Vagina (tissue), 2 donors: ENCODE data around the gene SLC5A6. TPM values are rescaled to one million over a fixed set of nuclear protein-coding genes. Genes with fewer than 3 reads are reported as not detected.

Experiments used
- DNase-seq, 2 donors: peaks; one replicate each; pipeline ENCODE4 v3.0.0-alpha.2; 2017; ENCODE audit errors: extremely low spot score in 2 of 2
- H3K27ac ChIP-seq: fragments of 200-600 bp; sonication (generic); one replicate; pipeline ENCODE4 v1.5.1; 2019
- H3K27me3 ChIP-seq: fragments of 200-600 bp; sonication (generic); one replicate; pipeline ENCODE4 v1.5.1; 2019
- H3K36me3 ChIP-seq, 2 donors: fragments of 200-600 bp; sonication (generic); one replicate each; pipeline ENCODE4 v1.5.1; 2017 to 2019
- H3K4me1 ChIP-seq: fragments of 200-600 bp; sonication (generic); one replicate; pipeline ENCODE4 v1.5.1; 2019
- H3K4me3 ChIP-seq, 2 donors: fragments of 200-600 bp; sonication (generic); 1 replicate in 1 of 2; 2 replicates in 1 of 2; pipeline ENCODE4 v1.5.1; 2016 to 2019
- H3K9me3 ChIP-seq: fragments of 200-600 bp; sonication (generic); one replicate; pipeline ENCODE4 v1.5.1; 2019
- POLR2A ChIP-seq, 2 donors: fragments of 450-650 bp; IDR thresholded peaks; one replicate each; pipeline ENCODE4 v1.6.1; 2017; ENCODE audit warnings: antibody characterized with exemption in 2 of 2, mild to moderate bottlenecking in 2 of 2, moderate library complexity in 2 of 2
- POLR2AphosphoS5 ChIP-seq, 2 donors: sonication (generic); formaldehyde crosslinking; IDR thresholded peaks; one replicate each; pipeline ENCODE4 v1.9.0; 2017; ENCODE audit warnings: antibody characterized with exemption in 2 of 2, mild to moderate bottlenecking in 2 of 2, low read depth in 1 of 2; ENCODE audit not compliant: insufficient read depth in 1 of 2
- intact Hi-C: fragments of 100-400 bp; cut with DNase I; formaldehyde crosslinking; loops from one replicate; pipeline ENCODE4 v1.15.1; 2023
- total RNA-seq: library from RNA; depleted of rRNA; stranded (reverse); fragments of >200 nt; gene quantifications from one replicate; pipeline ENCODE4 v1.2.3, GENCODE V29; 2016
- TF ChIP-seq, protein P1 (sequence below), 3 experiments: fragments of 450-650 bp in 2 of 3; fragments of 200-600 bp in 1 of 3; sonication (generic) in 1 of 3; IDR thresholded peaks; one replicate each; pipeline ENCODE4 v1.5.1; 2017 to 2019; ENCODE audit warnings: antibody characterized with exemption in 3 of 3, mild to moderate bottlenecking in 2 of 3, moderate library complexity in 2 of 3

SLC5A6 gene
- total RNA-seq, 1 donor from 2014 or later, result 37.3 TPM

DNA sequence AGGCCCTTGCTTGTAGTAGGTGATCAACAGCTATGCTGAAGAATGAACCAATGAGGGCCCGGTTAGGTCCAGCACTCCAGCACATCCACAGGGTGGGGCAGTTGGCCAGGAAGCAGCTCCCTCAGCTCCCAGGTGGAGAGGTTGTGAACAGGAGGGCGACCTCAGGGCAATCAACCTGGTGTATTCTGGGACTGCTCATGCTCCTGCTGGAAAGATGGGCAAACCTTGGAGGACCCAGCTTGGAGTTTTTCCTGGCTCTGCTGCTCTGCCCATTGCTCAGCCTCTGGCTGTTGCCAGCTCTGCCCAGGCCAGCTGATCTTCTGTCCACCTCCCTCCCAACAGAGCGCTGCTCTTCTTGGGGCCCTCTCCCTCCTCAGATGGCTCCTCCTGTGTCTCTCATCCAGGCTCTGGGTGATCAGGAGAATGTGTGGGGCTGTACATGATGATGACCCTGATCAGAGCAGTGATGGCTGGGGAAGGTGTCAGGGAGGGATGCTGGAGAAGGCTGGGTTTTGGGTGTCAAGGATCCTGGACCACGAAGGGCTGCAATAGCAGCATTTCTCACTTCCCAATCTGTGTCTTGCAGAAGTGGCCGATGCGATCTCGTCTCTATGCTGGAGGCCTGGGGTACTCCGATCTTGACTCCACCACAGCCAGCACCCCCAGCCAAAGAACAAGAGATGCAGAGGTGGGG lies 59.8 kb downstream of the SLC5A6 start:
- Histone ChIP-seq H3K36me3 (no peaks in the 10 kb centered on the region), H3K4me1 (peaks cover 15% of the 10 kb centered on the region), H3K4me3 (no peak overlapping the region), H3K27me3 (no peaks in the 10 kb centered on the region), H3K9me3 (no peaks in the 10 kb centered on the region), H3K27ac (no peak overlapping the region)
- intact Hi-C loops, result no loop called here
- TF ChIP-seq POLR2AphosphoS5 (IDR thresholded peaks at IDR 0.05; ENCODE audit: insufficient read depth in 1 of 2, low read depth in 1 of 2) (no peak), POLR2A (IDR thresholded peaks at IDR 0.05) (no peak)
- DNase-seq, result no peak

DNA sequence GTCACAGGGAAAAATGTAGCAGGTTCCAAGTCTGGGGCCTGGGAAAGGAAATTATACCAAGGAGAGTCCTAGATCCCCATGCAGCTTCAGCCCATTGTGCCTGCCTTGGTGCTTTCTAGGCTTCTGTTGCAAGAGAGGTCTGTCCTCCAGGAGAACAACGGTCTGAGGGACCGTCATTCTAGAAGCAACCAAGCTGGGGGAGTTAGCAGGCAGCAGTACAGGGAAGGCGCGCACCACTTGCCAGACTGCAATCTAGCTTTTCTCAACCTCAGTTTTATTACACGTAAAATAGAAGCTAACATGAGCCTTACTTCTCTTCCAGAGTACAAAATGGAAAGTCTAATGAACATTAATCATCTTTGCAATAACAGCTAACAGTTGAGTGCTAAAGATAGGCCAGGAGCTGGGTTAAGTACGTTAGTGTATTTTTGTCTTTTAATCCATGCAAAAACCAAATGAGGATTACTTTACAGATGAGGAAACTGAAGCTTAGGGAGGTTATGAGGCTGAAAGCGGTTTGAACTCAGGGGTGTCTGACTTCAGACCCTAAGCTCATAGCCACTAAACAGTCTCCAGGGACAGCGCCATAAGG lies 61.3 kb downstream of the SLC5A6 start:
- no peaks in the 10 kb centered on the region for H3K36me3 ChIP-seq
- H3K4me3 ChIP-seq, result peak overlapping the region in 1 of 2 donors; percentile 8
- H3K9me3 ChIP-seq, result no peaks in the 10 kb centered on the region
- H3K27me3 ChIP-seq, result no peaks in the 10 kb centered on the region
- peak in 1 of 2 donors; percentile 88 for DNase-seq
- TF ChIP-seq POLR2AphosphoS5 (IDR thresholded peaks at IDR 0.05; ENCODE audit: insufficient read depth in 1 of 2, low read depth in 1 of 2), result no peak
- TF ChIP-seq, protein P1, sequence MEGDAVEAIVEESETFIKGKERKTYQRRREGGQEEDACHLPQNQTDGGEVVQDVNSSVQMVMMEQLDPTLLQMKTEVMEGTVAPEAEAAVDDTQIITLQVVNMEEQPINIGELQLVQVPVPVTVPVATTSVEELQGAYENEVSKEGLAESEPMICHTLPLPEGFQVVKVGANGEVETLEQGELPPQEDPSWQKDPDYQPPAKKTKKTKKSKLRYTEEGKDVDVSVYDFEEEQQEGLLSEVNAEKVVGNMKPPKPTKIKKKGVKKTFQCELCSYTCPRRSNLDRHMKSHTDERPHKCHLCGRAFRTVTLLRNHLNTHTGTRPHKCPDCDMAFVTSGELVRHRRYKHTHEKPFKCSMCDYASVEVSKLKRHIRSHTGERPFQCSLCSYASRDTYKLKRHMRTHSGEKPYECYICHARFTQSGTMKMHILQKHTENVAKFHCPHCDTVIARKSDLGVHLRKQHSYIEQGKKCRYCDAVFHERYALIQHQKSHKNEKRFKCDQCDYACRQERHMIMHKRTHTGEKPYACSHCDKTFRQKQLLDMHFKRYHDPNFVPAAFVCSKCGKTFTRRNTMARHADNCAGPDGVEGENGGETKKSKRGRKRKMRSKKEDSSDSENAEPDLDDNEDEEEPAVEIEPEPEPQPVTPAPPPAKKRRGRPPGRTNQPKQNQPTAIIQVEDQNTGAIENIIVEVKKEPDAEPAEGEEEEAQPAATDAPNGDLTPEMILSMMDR (IDR thresholded peaks at IDR 0.05), result no peak
- no peak for TF ChIP-seq POLR2A (IDR thresholded peaks at IDR 0.05)
- peaks cover 15% of the 10 kb centered on the region for H3K4me1 ChIP-seq
- H3K27ac ChIP-seq, result no peak overlapping the region
- intact Hi-C loops, result no loop called here

Other genes starting within 250 kb of the SLC5A6 start
- gene MAPRE3, start 241.6 kb downstream of the SLC5A6 start, total RNA-seq, result 20.6 TPM
- gene TMEM214, start 179.3 kb downstream of the SLC5A6 start, total RNA-seq, result 53.3 TPM
- gene AGBL5, start 160.6 kb downstream of the SLC5A6 start, total RNA-seq, result 8.8 TPM
- 269 TPM for gene OST4, start 140.6 kb downstream of the SLC5A6 start, total RNA-seq
- gene EMILIN1, start 133.7 kb downstream of the SLC5A6 start, total RNA-seq, result 100 TPM
- gene KHK, start 125.5 kb downstream of the SLC5A6 start, total RNA-seq, result 9.3 TPM
- 2.2 TPM for gene CGREF1, start 93.1 kb downstream of the SLC5A6 start, total RNA-seq
- gene ABHD1, start 88.5 kb downstream of the SLC5A6 start, total RNA-seq, result not detected
- gene PREB, start 77.6 kb downstream of the SLC5A6 start, total RNA-seq, result 57.5 TPM
- not detected for gene PRR30, start 72.9 kb downstream of the SLC5A6 start, total RNA-seq
- gene TCF23, start 63.3 kb downstream of the SLC5A6 start, total RNA-seq, result 7.4 TPM
- 150 TPM for gene ATRAID, start 227 bp downstream of the SLC5A6 start, total RNA-seq
- gene CAD, start 5.1 kb upstream of the SLC5A6 start, total RNA-seq, result 25.0 TPM
- gene SLC30A3, start 50.8 kb upstream of the SLC5A6 start, total RNA-seq, result 1.2 TPM
- 1.5 TPM for gene DNAJC5G, start 63.2 kb upstream of the SLC5A6 start, total RNA-seq
- 2.5 TPM for gene TRIM54, start 70.2 kb upstream of the SLC5A6 start, total RNA-seq
- 3.2 TPM for gene UCN, start 96.2 kb upstream of the SLC5A6 start, total RNA-seq
- 55.7 TPM for gene MPV17, start 110.8 kb upstream of the SLC5A6 start, total RNA-seq
- gene GTF3C2, start 144.5 kb upstream of the SLC5A6 start, total RNA-seq, result 67.5 TPM
- gene EIF2B4, start 158.1 kb upstream of the SLC5A6 start, total RNA-seq, result 37.1 TPM
- gene SNX17, start 158.3 kb upstream of the SLC5A6 start, total RNA-seq, result 99.2 TPM
- gene ZNF513, start 168.5 kb upstream of the SLC5A6 start, total RNA-seq, result 17.4 TPM
- 45.4 TPM for gene PPM1G, start 197.3 kb upstream of the SLC5A6 start, total RNA-seq
- 62.6 TPM for gene NRBP1, start 216.4 kb upstream of the SLC5A6 start, total RNA-seq
- 3.9 TPM for gene KRTCAP3, start 230.1 kb upstream of the SLC5A6 start, total RNA-seq